NCI-H2196 treated with DMSO at 0.1 percent for 48 hours (cell line): ENCODE results near the gene IER5.

Experiments used
- DNase-seq: peaks from one replicate; lab custom pipeline; 2025; ENCODE audit not compliant: unreplicated experiment; lab: John Stamatoyannopoulos, UW

The IER5 gene

GRCh38 chr1:181076852-181077251 is 11.6 kb upstream of the IER5 start:
- no peak for DNase-seq

DNA sequence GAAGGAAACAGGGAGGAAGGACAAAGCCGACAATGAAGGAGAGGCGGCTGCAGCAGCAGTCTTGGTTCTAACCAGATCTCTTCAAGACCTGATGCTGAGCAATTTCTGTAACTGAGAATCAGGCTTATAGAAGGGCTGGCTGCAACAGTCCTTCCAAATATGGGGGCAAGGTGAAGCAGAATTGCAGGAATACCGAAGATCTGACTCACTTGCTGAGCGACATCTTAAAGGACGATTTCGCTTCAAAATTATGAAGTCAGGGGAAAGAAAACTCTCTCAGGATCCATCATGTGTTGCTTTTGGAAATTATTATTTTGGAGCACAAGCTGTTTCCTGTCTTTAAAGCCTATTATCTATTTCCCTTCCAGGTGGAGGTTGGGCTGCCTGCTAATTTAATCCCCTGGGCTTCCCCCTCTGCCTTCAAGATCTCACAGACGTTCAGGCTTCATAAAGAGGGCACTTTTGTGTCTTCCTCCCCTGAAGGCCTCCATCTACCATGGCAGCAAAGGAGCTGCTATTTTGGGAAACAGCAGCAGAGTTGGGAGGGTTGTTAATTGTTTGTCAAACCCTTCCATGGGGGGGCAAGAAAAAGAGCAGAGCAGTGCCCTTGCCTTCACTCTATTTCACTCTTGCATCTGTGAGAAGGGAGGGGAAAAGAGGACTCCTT is 10.8 kb upstream of the IER5 start:
- DNase-seq = no peak

GRCh38 chr1:181079382-181079781 is 9.1 kb upstream of the IER5 start:
- no peak for DNase-seq

DNA sequence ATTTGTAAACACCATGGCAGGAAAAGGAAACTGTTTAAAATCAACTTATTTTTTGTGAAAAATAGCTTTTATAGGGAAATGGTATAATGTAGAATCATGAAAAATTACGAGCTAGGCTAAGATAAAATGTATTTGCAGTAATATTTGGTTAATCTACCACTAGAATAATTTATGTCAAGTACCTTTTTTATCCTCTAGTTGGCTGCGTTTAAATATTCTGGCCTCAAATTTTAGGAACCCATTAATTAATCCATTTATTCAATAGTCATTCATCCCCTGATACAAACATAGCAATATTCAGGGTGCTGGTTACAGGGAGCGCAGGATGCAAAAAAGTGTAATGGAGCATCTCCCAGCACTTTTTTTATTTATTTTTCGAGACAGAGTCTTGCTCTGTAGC is 8.6 kb upstream of the IER5 start:
- no peak for DNase-seq

- DNase-seq = no peak
Measured at GRCh38 chr1:181080556-181080955, 7.9 kb upstream of the IER5 start.

DNA sequence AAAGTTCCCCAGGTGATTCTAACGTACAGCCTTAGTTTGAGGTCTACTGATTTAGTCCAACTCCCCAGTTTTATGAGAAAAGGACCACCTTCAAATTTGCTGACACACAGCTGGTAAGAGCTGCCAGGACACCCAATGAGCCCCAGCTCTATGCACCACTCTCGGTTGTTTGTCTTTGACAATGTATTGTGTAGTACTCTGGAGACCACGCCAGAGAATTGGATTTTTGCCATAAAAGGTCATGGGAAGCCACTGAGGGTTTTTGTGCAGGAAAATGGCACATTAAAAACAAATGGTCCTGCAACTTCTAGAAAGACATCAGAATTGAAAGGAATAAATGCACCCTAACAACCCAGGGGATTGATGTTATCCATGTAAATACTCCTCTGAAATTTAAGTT is 7.1 kb upstream of the IER5 start:
- no peak for DNase-seq

GRCh38 chr1:181083842-181084605 is 4.5 kb upstream of the IER5 start:
- DNase-seq = peak; percentile 58

- no peak for DNase-seq
Measured at GRCh38 chr1:181084606-181084969, 3.9 kb upstream of the IER5 start.

DNA sequence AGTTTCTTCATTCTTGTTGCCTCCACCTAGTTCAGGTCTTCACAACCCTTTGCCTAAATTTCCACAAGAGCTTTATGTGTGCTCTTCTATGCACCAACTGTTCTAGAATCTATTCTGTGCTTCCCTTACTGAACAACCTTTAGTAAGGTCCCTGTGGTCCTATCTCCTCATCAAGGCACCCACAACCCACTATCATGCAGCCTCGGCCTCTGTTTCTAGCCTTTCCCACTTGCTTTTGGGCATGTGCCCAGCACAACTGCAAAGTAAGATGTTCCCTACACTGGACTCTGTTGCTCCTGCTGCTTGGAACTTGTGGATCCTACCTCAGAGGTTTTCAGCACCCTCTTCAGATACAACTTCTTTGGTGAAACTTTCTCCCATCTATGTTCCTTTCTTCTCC is 2.4 kb upstream of the IER5 start:
- DNase-seq = no peak

DNA sequence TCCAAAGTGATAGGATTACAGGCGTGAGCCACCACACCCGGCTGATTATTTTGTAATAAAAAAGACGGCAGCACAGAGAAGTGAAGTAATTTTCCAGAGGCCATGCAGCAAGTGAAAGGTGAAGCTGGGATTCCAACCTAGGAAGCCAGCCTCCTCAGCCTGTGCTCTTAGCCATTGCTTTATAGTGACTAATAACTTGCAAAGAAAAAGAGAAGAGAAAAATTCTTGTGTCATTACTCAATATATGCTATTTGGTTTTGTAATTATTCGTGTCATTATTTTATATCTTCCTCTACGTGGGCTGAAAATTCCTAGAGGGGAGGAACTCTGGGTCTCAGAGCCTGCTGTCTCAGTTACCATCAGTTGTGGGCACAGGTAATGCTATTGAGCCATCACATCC is 1.6 kb upstream of the IER5 start:
- DNase-seq = no peak

GRCh38 chr1:181087400-181087901 is 1.0 kb upstream of the IER5 start:
- DNase-seq = no peak

DNA sequence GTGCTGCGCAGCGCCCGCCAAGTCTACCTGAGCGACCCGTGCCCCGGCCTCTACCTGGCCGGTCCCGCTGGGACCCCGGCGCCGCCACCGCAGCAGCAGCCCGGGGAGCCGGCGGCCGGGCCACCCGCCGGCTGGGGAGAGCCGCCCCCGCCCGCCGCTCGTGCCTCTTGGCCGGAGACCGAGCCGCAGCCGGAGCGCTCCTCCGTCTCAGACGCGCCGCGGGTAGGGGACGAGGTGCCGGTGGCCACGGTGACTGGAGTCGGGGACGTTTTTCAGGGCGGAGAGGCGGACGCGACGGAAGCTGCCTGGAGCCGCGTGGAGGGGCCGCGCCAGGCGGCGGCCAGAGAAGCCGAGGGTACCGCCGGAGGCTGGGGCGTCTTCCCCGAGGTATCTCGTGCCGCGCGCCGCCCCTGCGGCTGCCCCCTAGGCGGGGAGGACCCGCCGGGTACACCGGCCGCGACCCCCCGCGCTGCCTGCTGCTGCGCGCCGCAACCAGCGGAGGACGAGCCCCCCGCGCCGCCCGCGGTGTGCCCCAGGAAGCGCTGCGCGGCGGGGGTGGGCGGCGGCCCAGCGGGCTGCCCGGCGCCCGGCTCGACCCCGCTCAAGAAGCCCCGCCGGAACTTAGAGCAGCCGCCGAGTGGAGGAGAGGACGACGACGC is 646 bp downstream of the IER5 start:
- no peak for DNase-seq

GRCh38 chr1:181089676-181090544 is 1.4 kb downstream of the IER5 start:
- no peak for DNase-seq

- DNase-seq = no peak
Measured at GRCh38 chr1:181090641-181091126, 2.2 kb downstream of the IER5 start.

DNA sequence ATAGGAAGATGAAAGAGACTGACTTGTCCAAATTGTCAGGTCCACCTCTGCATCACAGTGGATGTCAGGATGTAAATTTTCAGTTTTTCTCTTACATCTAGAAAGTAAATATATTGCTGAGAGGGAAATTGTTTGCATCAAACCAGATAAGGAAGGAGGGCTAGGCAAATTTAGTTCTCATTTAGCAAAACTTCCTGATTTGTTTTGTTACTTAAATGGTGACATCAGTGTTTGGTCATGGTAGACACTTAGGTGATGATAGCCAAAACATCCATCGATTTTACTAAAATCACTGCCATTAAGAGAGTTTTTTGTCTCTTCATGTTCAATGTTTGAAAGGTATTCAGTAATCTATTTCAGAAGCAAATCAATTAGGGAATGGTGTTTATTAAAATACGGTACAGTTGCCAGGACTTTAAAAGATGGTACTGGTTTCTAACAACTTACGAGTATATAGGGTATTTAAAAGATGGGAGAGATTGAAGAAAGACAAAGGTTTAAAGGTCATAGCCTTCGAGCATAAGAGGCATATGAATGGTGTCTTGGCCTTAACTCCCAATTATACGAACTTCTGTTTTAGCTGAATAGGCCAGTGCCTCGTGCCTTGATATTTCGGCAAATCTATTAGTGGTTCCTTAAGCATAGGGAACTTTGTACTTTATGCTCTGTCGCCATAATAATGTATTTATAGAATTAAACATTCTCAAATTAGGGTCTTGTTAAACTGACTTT is 3.0 kb downstream of the IER5 start:
- no peak for DNase-seq

GRCh38 chr1:181092056-181092455 is 3.6 kb downstream of the IER5 start:
- no peak for DNase-seq

DNA sequence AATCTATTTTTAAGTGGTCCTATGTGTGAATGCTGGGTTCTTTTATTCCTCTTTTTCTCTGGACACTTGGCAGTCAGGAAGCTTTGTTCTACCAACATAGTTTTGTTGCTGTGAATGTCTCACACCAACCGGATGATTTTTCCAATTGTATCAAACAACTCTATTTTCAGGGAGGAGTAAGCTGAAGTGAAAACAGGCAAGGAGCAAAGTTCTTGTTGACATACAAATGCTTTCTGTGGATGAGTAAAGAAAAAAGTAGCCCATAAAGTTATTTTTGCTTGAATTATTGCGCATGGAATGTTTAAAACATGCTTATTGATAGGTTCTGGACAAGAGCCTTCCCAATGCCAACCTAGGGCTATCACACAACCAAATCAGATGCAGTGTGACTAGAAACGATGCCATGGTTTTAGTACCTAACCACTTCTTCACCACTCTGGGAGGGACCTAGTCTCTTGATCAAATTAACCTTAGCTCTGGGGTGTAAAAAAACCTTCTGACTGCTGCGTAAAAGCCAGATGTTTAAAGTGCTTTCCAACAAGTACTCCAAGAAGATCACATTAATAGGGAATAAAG is 4.5 kb downstream of the IER5 start:
- no peak for DNase-seq

DNA sequence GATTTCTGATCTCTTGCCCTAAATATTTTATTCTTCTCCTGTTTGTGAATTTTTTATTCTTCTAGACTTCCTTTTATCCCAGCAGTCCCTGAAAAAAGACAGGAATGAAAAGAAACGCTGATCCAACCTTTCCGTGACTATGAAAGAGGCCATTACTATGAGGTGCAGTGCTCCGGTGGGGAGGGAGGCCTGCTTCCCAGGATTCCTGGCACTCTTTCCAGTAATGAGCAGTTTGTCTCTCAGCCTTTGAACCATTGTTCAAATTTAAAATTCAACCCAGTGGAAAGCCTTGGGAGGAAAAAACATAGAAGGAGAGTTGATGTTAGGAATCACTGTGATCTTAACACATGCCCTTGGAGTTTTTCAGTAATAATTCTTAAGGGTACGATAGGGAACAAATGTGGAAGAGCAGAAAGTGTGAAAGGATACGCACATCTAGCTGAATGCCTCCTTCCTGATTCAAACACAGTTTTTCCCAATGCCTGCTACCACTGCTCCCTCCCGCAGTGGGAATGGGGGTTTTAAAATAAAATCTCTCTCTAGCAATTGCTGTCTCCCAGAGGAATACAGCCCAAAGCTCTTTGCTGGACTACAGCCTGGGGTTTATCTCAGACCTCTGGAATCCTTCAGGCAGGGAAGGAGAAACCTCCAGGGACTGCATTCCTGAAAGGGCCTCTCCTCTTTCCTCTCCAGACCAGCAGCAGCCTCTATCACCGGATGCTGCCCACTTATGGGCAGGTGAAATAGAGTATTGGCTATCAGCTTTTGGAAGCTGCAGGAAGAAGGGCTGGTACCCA is 6.1 kb downstream of the IER5 start:
- DNase-seq = no peak

GRCh38 chr1:181095260-181095659 is 6.8 kb downstream of the IER5 start:
- no peak for DNase-seq
